ENCODE results near the gene ZNF225.

Gene ZNF225

GRCh38 chr19:44111910-44112463 is 1.2 kb upstream of the ZNF225 start (continued):
- TF ChIP-seq ZNF280D (tag by site-specific recombination; IDR thresholded peaks at IDR 0.05) (peak; percentile 70), ELK4 (IDR thresholded peaks at IDR 0.05; ENCODE audit: borderline replicate concordance, low read depth, low read length) (no peak), ZNF133 (tag by site-specific recombination; IDR thresholded peaks at IDR 0.05) (0 out of 2 replicates have a peak, but pooled peaks have one; percentile 10), KLF8 (tag by site-specific recombination; IDR thresholded peaks at IDR 0.05) (peak; percentile 61; the same call in 1 of the 2 replicates), YY2 (tag by site-specific recombination; IDR thresholded peaks at IDR 0.05) (peak; percentile 79), ZNF174 (tag by site-specific recombination; IDR thresholded peaks at IDR 0.05) (no peak), ZFHX2 (tag by site-specific recombination; conservative IDR thresholded peaks at IDR 0.05) (no peak), ZNF239 (tag by site-specific recombination; IDR thresholded peaks at IDR 0.05) (no peak), MZF1 (tag by site-specific recombination; IDR thresholded peaks at IDR 0.05; ENCODE audit: borderline replicate concordance) (no peak), ZBTB17 (tag by site-specific recombination; IDR thresholded peaks at IDR 0.05) (peak; percentile 88), ZNF416 (tag by site-specific recombination; IDR thresholded peaks at IDR 0.05) (no peak), ZNF354C (tag by site-specific recombination; IDR thresholded peaks at IDR 0.05; ENCODE audit: borderline replicate concordance, low read depth) (no peak), SCRT1 (tag by site-specific recombination; IDR thresholded peaks at IDR 0.05; ENCODE audit: borderline replicate concordance) (no peak), ZFP37 (tag by site-specific recombination; IDR thresholded peaks at IDR 0.05) (no peak), ZNF776 (tag by site-specific recombination; IDR thresholded peaks at IDR 0.05; ENCODE audit: borderline replicate concordance) (no peak), ZBTB1 (tag by site-specific recombination; IDR thresholded peaks at IDR 0.05) (no peak), PRDM1 (tag by site-specific recombination; IDR thresholded peaks at IDR 0.05) (no peak), KLF9 (tag by site-specific recombination; IDR thresholded peaks at IDR 0.05; ENCODE audit: low read depth) (no peak), ZNF629 (tag by site-specific recombination; IDR thresholded peaks at IDR 0.05) (peak; percentile 89), ZNF639 (tag by site-specific recombination; IDR thresholded peaks at IDR 0.05) (no peak), ZNF549 (tag by site-specific recombination; IDR thresholded peaks at IDR 0.05) (no peak), ZNF155 (tag by site-specific recombination; IDR thresholded peaks at IDR 0.05) (no peak), ZNF48 (tag by site-specific recombination; IDR thresholded peaks at IDR 0.05) (no peak), ZNF624 (tag by site-specific recombination; IDR thresholded peaks at IDR 0.05) (no peak), ZNF600 (tag by site-specific recombination; IDR thresholded peaks at IDR 0.05) (no peak)

Data from HEK293 (cell line).